HG02798 (cell line): ENCODE results near the gene LIPG.
"Not testable (repeated sequence)": the region's sequence is repeated elsewhere in the genome, so short reads cannot be mapped to it uniquely, and the experiment has no call there.

Experiments used
- ATAC-seq: cut with Tn5 transposase; IDR thresholded peaks from one replicate; pipeline ENCODE4 v1.9.1; 2021; ENCODE audit warnings: mild to moderate bottlenecking; ENCODE audit not compliant: unreplicated experiment, poor library complexity

The LIPG gene

GRCh38 chr18:49569724-49570123 lies 7.9 kb downstream of the LIPG start:
- ATAC-seq, result no peak

- ATAC-seq, result no peak
Observed at GRCh38 chr18:49570836-49571235, 9.0 kb downstream of the LIPG start.

- ATAC-seq, result no peak
Observed at GRCh38 chr18:49572611-49573345, 10.9 kb downstream of the LIPG start.

- ATAC-seq, result no peak
Observed at GRCh38 chr18:49573835-49574234, 12.0 kb downstream of the LIPG start.

- not testable (repeated sequence) for ATAC-seq
Observed at GRCh38 chr18:49579041-49579440, 17.2 kb downstream of the LIPG start.

- ATAC-seq, result not testable (repeated sequence)
Observed at GRCh38 chr18:49579583-49579982, 17.7 kb downstream of the LIPG start.

GRCh38 chr18:49580279-49580678 lies 18.4 kb downstream of the LIPG start:
- no peak for ATAC-seq

- no peak for ATAC-seq
Observed at GRCh38 chr18:49581371-49581770, 19.5 kb downstream of the LIPG start.

- no peak for ATAC-seq
Observed at GRCh38 chr18:49582579-49582978, 20.7 kb downstream of the LIPG start.

GRCh38 chr18:49584394-49584793 lies 22.5 kb downstream of the LIPG start:
- no peak for ATAC-seq

- not testable (repeated sequence) for ATAC-seq
Observed at GRCh38 chr18:49584951-49585350, 23.1 kb downstream of the LIPG start.

GRCh38 chr18:49585781-49586663 lies 24.2 kb downstream of the LIPG start:
- no peak for ATAC-seq

- no peak for ATAC-seq
Observed at GRCh38 chr18:49588171-49588570, 26.3 kb downstream of the LIPG start.

GRCh38 chr18:49588971-49589370 lies 27.1 kb downstream of the LIPG start:
- no peak for ATAC-seq

GRCh38 chr18:49590608-49591007 lies 28.8 kb downstream of the LIPG start:
- no peak for ATAC-seq

- ATAC-seq, result no peak
Observed at GRCh38 chr18:49591271-49591670, 29.4 kb downstream of the LIPG start.

- ATAC-seq, result no peak
Observed at GRCh38 chr18:49591775-49592174, 29.9 kb downstream of the LIPG start.

- no peak for ATAC-seq
Observed at GRCh38 chr18:49596687-49597086, 34.8 kb downstream of the LIPG start.

- ATAC-seq, result no peak
Observed at GRCh38 chr18:49597157-49597931, 35.5 kb downstream of the LIPG start.

GRCh38 chr18:49601211-49601610 lies 39.4 kb downstream of the LIPG start:
- no peak for ATAC-seq
